Ishikawa (cell line): ENCODE data around the gene KRT37.
"Not testable (repeated sequence)": the region's sequence is repeated elsewhere in the genome, so short reads cannot be mapped to it uniquely, and the experiment has no call there.

Experiments
- CEBPB ChIP-seq: IDR thresholded peaks from 2 replicates; pipeline ENCODE4 v1.6.1; 2012
- CREB1 ChIP-seq: IDR thresholded peaks from 2 replicates; pipeline ENCODE4 v1.6.1; 2012; ENCODE audit warnings: low read depth
- EGR1 ChIP-seq: IDR thresholded peaks from 2 replicates; pipeline ENCODE4 v1.6.1; 2012
- EP300 ChIP-seq: IDR thresholded peaks from 2 replicates; pipeline ENCODE4 v1.6.1; 2012; ENCODE audit warnings: borderline replicate concordance
- FOXM1 ChIP-seq: IDR thresholded peaks from 2 replicates; pipeline ENCODE4 v1.6.1; 2012; ENCODE audit warnings: low read depth, borderline replicate concordance
- NFIC ChIP-seq: IDR thresholded peaks from 2 replicates; pipeline ENCODE4 v1.6.1; 2012
- RAD21 ChIP-seq: IDR thresholded peaks from 2 replicates; pipeline ENCODE4 v1.6.1; 2012; ENCODE audit warnings: low read depth
- REST ChIP-seq: IDR thresholded peaks from 2 replicates; pipeline ENCODE4 v1.6.1; 2012; ENCODE audit warnings: low read depth, mild to moderate bottlenecking
- TAF1 ChIP-seq: IDR thresholded peaks from 2 replicates; pipeline ENCODE4 v1.6.1; 2012; ENCODE audit warnings: low read depth, mild to moderate bottlenecking
- TCF12 ChIP-seq: IDR thresholded peaks from 2 replicates; pipeline ENCODE4 v1.6.1; 2012; ENCODE audit warnings: low read depth
- TEAD4 ChIP-seq: IDR thresholded peaks from 2 replicates; pipeline ENCODE4 v1.6.1; 2012
- USF1 ChIP-seq: IDR thresholded peaks from 2 replicates; pipeline ENCODE4 v1.6.1; 2012
- YY1 ChIP-seq: IDR thresholded peaks from 2 replicates; pipeline ENCODE4 v1.6.1; 2012; ENCODE audit warnings: low read depth
- ZBTB7A ChIP-seq: IDR thresholded peaks from 2 replicates; pipeline ENCODE4 v1.6.1; 2012; ENCODE audit warnings: low read depth
- TF ChIP-seq, protein P1 (sequence below): IDR thresholded peaks from 2 replicates; pipeline ENCODE4 v1.6.1; 2012

KRT37 gene

GRCh38 chr17:41381943-41382342, 42.4 kb downstream of the KRT37 start, which contains the start of gene KRT34:
Gene KRT34, minus strand, starts transcription at chr17:41382306. Its CDS starts 60 bp downstream, at chr17:41382246.
- not testable (repeated sequence) for TF ChIP-seq FOXM1, RAD21, EP300

DNA sequence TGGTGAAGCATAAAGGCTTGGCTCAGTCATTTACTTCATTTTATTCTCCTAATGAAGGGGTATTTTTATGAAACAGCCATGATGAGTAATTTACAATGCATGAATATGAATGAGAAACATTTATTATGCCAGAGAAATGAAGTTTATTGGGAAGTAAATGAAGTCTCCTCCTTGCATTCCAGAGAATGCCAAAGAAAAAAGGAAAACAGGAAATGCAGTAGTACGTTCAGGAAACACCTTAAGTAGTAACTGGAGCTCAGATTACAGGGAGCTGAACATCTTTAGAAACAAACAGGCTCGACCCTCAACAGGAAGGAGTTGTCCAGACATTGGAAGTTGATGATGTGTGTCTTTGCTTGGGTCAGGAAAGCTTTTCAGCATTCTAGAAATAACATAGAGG, 46.8 kb downstream of the KRT37 start:
- TF ChIP-seq ZBTB7A (no peak), YY1 (no peak), TAF1 (no peak), FOXM1 (no peak), TCF12 (no peak), NFIC (no peak), RAD21 (no peak), EGR1 (no peak), TEAD4 (no peak), CEBPB (no peak), USF1 (no peak), CREB1 (no peak), REST (no peak)
- TF ChIP-seq, protein P1, sequence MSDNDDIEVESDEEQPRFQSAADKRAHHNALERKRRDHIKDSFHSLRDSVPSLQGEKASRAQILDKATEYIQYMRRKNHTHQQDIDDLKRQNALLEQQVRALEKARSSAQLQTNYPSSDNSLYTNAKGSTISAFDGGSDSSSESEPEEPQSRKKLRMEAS: no peak
